Measurements from ENCODE around the gene SPTBN5.

SPTBN5 gene

DNA sequence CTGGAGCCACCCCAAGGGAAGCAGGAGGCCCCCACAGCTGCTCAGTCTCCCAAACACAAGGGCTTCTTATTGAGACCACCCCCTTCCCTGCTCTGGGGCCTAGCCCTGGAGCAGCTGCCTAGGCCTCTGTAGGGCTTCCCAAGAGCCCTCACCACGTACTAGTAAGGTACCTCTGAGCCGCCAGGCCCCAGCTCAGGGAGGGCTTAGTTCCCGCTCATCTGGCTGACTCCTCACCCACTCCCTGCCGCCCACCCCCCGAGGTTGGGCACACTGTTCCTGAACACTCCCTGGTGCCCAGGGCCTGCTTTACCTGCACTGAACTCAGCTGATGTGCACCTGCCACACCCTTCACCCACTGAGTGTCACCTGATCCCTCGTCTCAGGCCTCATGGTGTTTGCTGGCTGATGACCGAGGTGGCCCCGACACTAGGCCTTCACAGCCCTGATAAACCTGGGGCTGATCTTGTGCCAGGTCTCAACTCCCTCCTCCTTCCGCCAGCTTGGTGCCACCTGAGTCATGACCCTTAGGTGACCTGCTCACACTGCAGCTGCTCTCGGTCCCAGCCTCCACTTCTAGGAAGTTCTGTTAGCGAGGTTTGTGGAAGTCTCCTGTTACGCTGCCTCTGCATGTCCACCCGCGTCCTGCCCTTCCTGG lies 18.0 kb upstream of the SPTBN5 start:
- no peak for ATAC-seq
- TF ChIP-seq GLIS3 (CRISPR knock-in tag; IDR thresholded peaks at IDR 0.05) (no peak), ARNTL (CRISPR knock-in tag; IDR thresholded peaks at IDR 0.05; ENCODE audit: borderline replicate concordance, low read depth) (no peak), BACH2 (CRISPR knock-in tag; IDR thresholded peaks at IDR 0.05; ENCODE audit: borderline replicate concordance) (no peak), TOX (CRISPR knock-in tag; IDR thresholded peaks at IDR 0.05; ENCODE audit: borderline replicate concordance) (no peak), ISL1 (CRISPR knock-in tag; IDR thresholded peaks at IDR 0.05) (no peak)
- TF ChIP-seq, protein P1, sequence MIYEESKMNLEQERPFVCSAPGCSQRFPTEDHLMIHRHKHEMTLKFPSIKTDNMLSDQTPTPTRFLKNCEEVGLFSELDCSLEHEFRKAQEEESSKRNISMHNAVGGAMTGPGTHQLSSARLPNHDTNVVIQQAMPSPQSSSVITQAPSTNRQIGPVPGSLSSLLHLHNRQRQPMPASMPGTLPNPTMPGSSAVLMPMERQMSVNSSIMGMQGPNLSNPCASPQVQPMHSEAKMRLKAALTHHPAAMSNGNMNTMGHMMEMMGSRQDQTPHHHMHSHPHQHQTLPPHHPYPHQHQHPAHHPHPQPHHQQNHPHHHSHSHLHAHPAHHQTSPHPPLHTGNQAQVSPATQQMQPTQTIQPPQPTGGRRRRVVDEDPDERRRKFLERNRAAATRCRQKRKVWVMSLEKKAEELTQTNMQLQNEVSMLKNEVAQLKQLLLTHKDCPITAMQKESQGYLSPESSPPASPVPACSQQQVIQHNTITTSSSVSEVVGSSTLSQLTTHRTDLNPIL (CRISPR knock-in tag; IDR thresholded peaks at IDR 0.05; ENCODE audit: low read depth): no peak

DNA sequence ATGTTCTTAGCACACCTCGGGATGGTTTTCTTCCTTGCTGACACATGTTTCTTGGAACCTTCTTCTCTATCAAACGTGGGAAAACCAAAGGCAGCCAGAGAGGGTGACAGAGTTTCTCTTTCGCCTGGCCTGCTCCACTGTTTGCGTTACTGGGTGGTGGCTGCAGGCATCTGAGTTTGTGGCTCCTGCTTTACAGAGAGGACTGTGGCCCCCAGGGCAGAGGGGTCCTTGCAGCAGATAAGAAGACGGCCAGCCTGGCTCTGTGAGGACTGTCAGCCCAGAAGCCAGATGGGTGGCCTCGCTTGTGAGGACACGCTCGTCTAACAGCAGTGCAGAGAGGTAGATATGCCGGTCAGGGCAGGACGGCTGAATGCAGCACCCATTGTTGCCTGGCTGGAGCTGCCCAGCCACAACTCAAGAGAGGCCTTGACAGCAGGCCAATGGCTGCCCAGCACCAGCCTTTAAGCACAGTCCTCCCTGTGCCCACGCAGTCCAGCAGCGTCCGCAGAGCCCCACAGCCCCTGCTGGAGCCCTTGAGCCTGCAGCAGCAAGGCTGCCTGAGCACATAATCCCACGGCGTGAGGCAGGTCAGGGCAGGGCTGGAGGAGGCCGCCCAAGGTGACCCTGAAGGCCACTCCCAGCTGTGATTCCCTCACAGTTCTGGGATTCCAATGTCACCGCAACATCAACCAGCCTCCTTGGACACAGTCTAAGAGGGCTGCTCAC lies 15.0 kb upstream of the SPTBN5 start:
- no peak for TF ChIP-seq TOX (CRISPR knock-in tag; IDR thresholded peaks at IDR 0.05; ENCODE audit: borderline replicate concordance)
- TF ChIP-seq, protein P2, sequence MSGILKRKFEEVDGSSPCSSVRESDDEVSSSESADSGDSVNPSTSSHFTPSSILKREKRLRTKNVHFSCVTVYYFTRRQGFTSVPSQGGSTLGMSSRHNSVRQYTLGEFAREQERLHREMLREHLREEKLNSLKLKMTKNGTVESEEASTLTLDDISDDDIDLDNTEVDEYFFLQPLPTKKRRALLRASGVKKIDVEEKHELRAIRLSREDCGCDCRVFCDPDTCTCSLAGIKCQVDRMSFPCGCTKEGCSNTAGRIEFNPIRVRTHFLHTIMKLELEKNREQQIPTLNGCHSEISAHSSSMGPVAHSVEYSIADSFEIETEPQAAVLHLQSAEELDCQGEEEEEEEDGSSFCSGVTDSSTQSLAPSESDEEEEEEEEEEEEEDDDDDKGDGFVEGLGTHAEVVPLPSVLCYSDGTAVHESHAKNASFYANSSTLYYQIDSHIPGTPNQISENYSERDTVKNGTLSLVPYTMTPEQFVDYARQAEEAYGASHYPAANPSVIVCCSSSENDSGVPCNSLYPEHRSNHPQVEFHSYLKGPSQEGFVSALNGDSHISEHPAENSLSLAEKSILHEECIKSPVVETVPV (CRISPR knock-in tag; IDR thresholded peaks at IDR 0.05): no peak
- no peak for TF ChIP-seq ARNTL (CRISPR knock-in tag; IDR thresholded peaks at IDR 0.05; ENCODE audit: borderline replicate concordance, low read depth)
- TF ChIP-seq ESRRG (CRISPR knock-in tag; IDR thresholded peaks at IDR 0.05): no peak
- no peak for TF ChIP-seq ZC3H10 (CRISPR knock-in tag; IDR thresholded peaks at IDR 0.05)
- no peak for TF ChIP-seq ZFP3 (CRISPR knock-in tag; IDR thresholded peaks at IDR 0.05)
- TF ChIP-seq ZFP30 (CRISPR knock-in tag; IDR thresholded peaks at IDR 0.05): no peak
- no peak for TF ChIP-seq PPARA (CRISPR knock-in tag; IDR thresholded peaks at IDR 0.05; ENCODE audit: borderline replicate concordance)
- ATAC-seq: no peak

DNA sequence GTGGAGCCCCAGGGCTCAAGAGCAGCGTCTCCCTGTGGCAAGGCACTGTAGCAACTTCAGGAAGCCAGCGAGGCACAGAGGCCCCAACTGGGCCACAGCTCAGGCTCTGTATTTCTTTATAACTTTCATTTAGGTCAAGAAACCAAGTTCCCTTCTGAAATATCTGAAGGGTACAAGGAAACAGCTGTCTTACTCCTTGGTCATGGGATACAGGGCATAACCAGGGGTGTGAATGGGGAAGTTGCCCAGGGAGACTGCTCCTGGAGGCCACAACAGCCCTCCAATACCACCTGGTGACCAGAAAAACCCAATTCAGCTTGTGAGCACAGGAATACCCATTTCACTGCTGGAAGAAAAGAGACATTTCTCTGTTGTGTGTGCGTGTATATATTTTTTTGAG lies 13.3 kb upstream of the SPTBN5 start:
- no peak for ATAC-seq

DNA sequence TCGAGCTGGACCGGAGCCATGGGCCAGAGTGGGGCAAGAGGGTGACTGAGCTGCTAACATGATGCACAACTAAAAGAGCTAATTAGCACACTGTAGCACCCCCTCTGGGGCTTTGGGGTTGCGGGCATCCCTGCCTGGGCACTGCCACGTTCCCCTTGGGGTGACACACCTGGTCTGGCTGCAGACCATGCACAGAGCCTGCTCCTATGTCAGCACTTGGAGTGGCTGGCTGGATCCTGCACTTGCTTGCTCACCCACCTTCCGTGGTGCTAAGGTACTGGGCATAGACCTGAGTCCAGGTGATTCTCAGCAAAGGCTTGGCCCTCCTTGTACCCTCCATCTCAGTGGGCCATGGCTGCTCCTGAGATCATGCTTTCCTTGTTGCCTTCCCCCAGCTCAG lies 12.8 kb upstream of the SPTBN5 start:
- TF ChIP-seq ZC3H10 (CRISPR knock-in tag; IDR thresholded peaks at IDR 0.05): no peak
- no peak for TF ChIP-seq ZNF70 (CRISPR knock-in tag; IDR thresholded peaks at IDR 0.05)
- TF ChIP-seq, protein P3, sequence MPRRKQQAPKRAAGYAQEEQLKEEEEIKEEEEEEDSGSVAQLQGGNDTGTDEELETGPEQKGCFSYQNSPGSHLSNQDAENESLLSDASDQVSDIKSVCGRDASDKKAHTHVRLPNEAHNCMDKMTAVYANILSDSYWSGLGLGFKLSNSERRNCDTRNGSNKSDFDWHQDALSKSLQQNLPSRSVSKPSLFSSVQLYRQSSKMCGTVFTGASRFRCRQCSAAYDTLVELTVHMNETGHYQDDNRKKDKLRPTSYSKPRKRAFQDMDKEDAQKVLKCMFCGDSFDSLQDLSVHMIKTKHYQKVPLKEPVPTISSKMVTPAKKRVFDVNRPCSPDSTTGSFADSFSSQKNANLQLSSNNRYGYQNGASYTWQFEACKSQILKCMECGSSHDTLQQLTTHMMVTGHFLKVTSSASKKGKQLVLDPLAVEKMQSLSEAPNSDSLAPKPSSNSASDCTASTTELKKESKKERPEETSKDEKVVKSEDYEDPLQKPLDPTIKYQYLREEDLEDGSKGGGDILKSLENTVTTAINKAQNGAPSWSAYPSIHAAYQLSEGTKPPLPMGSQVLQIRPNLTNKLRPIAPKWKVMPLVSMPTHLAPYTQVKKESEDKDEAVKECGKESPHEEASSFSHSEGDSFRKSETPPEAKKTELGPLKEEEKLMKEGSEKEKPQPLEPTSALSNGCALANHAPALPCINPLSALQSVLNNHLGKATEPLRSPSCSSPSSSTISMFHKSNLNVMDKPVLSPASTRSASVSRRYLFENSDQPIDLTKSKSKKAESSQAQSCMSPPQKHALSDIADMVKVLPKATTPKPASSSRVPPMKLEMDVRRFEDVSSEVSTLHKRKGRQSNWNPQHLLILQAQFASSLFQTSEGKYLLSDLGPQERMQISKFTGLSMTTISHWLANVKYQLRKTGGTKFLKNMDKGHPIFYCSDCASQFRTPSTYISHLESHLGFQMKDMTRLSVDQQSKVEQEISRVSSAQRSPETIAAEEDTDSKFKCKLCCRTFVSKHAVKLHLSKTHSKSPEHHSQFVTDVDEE (CRISPR knock-in tag; IDR thresholded peaks at IDR 0.05): no peak
- ATAC-seq: no peak

More for the DNA sequence above, 13.3 kb upstream of the SPTBN5 start:
- TF ChIP-seq ZNF8 (CRISPR knock-in tag; IDR thresholded peaks at IDR 0.05) (no peak), ZFP30 (CRISPR knock-in tag; IDR thresholded peaks at IDR 0.05) (no peak), ZC3H10 (CRISPR knock-in tag; IDR thresholded peaks at IDR 0.05) (no peak), CSDC2 (CRISPR knock-in tag; IDR thresholded peaks at IDR 0.05) (no peak), ESRRG (CRISPR knock-in tag; IDR thresholded peaks at IDR 0.05) (no peak), TOX (CRISPR knock-in tag; IDR thresholded peaks at IDR 0.05; ENCODE audit: borderline replicate concordance) (no peak), ISL1 (CRISPR knock-in tag; IDR thresholded peaks at IDR 0.05) (no peak), ZNF70 (CRISPR knock-in tag; IDR thresholded peaks at IDR 0.05) (no peak), GLIS3 (CRISPR knock-in tag; IDR thresholded peaks at IDR 0.05) (no peak), ARNTL (CRISPR knock-in tag; IDR thresholded peaks at IDR 0.05; ENCODE audit: borderline replicate concordance, low read depth) (no peak), ZNF565 (CRISPR knock-in tag; conservative IDR thresholded peaks at IDR 0.05; ENCODE audit: low read depth) (no peak), BACH2 (CRISPR knock-in tag; IDR thresholded peaks at IDR 0.05; ENCODE audit: borderline replicate concordance) (no peak)
- TF ChIP-seq, protein P4, sequence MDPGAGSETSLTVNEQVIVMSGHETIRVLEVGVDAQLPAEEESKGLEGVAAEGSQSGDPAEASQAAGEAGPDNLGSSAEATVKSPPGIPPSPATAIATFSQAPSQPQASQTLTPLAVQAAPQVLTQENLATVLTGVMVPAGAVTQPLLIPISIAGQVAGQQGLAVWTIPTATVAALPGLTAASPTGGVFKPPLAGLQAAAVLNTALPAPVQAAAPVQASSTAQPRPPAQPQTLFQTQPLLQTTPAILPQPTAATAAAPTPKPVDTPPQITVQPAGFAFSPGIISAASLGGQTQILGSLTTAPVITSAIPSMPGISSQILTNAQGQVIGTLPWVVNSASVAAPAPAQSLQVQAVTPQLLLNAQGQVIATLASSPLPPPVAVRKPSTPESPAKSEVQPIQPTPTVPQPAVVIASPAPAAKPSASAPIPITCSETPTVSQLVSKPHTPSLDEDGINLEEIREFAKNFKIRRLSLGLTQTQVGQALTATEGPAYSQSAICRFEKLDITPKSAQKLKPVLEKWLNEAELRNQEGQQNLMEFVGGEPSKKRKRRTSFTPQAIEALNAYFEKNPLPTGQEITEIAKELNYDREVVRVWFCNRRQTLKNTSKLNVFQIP (CRISPR knock-in tag; IDR thresholded peaks at IDR 0.05; ENCODE audit: borderline replicate concordance, low read depth): no peak
- TF ChIP-seq, protein P2 (CRISPR knock-in tag; IDR thresholded peaks at IDR 0.05): no peak
